Inferior parietal cortex (tissue), 1 donor: ENCODE data around the gene KCNJ12.

Experiments
- DNase-seq: peaks from one replicate; pipeline ENCODE4 v3.0.0-alpha.2; 2016; ENCODE audit errors: extremely low spot score

Gene KCNJ12

GRCh38 chr17:21368545-21369246 lies 7.5 kb upstream of the KCNJ12 start:
- DNase-seq, result no peak

DNA sequence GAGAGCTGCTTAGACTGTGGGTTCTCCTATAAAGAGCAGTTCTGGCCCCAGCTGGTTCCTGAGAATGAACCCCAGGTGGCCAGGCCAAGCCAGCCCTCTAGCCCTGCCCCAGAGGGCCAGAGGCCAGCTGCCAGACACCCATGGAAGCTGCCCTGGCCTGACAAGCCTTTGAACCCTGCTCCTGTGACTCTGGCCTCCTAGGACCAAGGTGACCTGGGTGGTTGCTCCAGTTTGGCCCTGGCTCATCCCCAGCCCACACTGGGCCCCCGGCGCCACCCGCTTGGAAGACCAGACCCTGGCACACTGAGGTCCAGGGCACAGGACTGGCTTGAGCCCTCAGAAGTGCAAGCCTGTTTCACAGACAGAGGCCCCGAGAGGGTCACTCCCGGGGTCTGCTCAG lies 6.8 kb upstream of the KCNJ12 start:
- no peak for DNase-seq

- DNase-seq, result no peak
Observed at GRCh38 chr17:21370430-21370829, 5.7 kb upstream of the KCNJ12 start.

DNA sequence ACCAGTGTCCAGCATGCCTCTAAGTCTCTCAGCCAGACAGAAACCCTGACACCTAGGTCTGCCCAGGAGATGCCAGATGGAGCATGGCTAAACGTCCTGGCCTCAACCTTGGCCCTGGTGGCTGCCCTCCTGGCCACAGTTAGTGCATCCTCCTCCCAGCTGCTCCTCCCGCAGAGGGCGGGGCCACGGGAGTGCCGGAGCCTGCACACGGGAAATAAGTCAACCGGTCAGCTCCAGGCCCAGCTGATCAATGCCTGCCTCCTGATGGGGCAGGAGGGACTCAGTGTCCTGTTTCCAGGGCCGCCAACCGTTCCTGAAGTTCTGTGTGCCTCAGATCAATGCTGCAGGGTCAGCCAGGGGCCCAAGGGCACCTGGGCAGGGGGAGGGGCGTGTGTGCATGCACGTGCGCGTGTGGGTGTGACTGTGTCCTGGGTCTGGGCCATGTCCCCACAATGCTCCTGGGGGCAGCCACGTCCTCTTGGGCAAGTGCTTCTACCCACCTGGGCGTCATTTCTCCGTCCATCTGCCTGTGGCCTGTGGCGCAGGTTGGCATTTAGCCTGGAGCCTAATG lies 4.6 kb upstream of the KCNJ12 start:
- DNase-seq, result no peak

GRCh38 chr17:21372256-21372954 lies 3.8 kb upstream of the KCNJ12 start:
- no peak for DNase-seq

DNA sequence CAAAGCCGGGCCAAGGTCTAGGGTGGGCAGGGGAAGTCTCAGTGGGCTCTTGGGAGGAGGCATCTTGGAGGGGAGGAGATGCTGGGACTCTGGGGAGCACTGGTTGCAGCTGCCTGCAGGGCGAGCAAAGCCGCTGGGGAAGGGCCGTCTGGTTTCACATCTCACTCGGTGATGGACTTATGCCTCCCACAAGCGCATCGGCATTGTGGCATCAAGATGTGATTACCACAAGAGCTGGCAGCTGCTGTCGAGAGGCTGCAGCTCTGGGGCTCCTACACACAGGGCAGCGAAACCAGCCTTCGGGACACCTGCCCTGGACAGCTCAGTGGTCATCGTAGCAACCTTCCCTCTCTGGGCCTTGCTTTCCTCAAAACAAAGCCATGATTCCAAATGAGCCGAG lies 3.1 kb upstream of the KCNJ12 start:
- DNase-seq, result no peak

- DNase-seq, result no peak
Observed at GRCh38 chr17:21373696-21374440, 2.3 kb upstream of the KCNJ12 start.

- DNase-seq, result no peak
Observed at GRCh38 chr17:21374441-21375161, 1.6 kb upstream of the KCNJ12 start.

- no peak for DNase-seq
Observed at GRCh38 chr17:21375162-21375560, 996 bp upstream of the KCNJ12 start.

GRCh38 chr17:21375757-21376080 lies 438 bp upstream of the KCNJ12 start:
- DNase-seq, result peak; percentile 7

DNA sequence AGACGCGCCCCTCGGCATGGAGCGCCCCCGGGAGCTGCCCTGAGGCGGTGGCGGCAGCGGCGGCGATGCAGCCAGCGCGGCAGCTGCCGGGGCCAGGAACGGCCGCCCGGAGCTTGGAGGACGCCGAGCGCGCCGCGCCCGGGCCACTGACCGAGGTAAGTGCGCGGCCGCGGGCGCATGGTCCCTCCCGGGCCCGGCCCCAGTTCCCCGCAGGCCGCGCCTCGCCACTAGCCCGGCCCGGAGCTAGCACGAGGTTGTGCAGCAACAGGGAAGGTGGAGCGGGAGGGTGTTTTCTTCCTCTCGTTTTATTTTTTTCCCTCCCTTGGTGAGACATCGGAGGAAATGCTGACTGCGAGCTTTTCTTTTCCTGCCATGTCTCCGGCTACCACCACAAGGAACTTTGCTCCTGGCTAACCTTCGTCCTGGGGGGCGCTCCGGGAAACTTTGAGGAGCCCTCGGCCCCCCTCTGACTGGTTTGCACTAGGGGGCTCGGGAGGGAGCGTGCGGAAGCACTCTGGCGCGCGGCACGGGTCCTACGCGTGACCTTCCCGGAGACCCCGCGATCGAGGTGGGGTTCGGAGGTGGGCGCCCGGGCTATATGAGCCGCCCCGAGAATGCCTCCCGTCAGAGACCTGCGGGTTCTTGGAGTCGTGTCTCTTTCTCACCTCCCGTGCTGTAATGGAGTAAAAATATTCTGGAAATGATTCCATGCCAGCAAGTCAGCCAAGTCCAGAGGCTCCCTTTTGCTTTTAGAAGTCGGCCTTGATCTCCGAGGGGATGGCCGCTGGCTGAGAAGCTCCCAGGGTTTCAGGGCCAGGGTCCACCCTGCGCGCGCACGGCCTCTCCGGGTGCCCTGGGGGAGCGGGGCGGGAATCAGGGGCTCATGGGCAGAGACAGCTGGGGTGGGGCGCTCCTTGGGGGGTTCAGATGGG lies 868 bp downstream of the KCNJ12 start:
- peak; percentile 5 for DNase-seq

DNA sequence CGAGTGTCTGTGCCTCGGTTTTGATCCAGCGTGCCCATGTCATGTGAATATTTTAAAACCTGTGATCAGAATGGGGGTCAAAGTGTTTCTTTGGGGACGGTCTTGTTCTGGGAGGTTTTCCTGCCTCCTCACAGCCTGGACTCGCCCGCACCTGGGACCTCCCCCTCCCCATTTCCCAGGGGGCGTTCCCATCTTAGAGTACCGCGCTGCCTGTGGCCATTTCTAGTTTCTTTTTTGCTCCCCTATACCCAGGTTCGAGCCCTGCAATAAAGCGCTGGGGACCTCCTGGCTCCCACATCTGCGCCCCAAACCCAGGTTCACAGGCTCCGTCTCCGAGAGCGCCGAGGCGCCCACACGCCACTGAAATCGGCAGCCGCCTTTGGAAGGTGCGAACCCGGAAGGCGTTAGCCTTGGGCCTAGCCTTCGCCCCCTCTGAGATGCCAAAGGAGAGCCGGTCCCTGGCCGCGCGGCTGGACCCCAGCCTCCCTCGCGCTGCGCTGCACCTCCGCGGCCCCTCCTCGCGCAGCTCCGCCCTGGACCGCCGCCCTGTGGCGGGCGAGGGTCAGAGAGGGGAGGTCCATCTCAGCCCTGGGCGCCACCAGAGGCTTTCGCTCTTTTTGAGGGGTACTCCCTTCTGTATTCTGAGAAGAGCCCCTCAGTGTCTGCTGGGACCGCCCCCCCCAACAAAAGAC lies 1.7 kb downstream of the KCNJ12 start:
- no peak for DNase-seq

- DNase-seq, result no peak
Observed at GRCh38 chr17:21378553-21378952, 2.4 kb downstream of the KCNJ12 start.

DNA sequence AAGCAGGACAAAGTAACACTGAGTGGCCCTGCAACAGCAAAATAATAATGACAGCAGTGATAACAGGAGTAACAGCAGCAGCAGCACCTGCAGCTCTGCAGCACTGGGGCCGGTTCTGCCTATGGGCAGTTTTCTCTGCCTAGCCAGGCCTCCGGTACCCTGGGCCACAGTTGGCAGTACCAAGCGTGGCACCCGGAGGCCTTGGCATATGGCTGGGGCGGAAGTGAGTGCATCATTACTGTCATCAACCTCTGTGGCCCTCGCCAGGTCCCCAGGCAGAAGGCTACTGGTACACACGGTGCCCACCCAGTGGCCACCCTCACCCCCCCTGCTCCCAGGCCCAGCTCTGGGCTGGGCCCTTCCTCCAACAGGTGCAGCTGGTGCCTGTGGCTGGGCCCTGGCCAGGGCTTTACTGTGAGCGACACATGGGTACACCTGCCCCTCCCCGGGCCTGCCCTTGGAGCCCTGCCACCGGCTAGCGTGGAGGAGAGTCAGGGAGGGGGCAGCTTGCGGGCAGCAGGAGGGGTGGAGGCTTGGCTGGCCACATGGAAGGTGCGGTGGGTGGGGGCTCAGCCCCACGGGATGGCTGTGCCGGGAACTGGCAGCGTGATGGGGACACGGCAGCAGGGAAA lies 3.0 kb downstream of the KCNJ12 start:
- DNase-seq, result no peak

DNA sequence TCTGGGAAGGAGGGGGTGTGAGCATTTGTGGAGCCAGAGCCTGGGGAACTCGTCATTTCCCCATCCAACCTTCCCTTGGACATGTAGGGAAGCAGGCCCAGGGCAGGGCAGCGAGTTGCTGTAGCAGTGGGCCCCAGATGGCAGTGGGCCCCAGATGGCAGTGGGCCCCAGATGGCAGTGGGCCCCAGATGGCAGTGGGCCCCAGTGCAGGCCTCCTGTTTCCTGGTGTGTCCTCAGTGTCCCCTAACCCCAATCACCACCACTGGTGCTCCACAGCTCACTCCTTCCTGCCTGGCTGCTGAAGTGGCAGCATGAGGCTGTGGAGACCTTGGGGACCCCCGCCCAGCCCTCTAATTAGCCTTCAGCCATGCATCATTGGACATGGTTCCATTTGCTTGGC lies 4.5 kb downstream of the KCNJ12 start:
- DNase-seq, result no peak

DNA sequence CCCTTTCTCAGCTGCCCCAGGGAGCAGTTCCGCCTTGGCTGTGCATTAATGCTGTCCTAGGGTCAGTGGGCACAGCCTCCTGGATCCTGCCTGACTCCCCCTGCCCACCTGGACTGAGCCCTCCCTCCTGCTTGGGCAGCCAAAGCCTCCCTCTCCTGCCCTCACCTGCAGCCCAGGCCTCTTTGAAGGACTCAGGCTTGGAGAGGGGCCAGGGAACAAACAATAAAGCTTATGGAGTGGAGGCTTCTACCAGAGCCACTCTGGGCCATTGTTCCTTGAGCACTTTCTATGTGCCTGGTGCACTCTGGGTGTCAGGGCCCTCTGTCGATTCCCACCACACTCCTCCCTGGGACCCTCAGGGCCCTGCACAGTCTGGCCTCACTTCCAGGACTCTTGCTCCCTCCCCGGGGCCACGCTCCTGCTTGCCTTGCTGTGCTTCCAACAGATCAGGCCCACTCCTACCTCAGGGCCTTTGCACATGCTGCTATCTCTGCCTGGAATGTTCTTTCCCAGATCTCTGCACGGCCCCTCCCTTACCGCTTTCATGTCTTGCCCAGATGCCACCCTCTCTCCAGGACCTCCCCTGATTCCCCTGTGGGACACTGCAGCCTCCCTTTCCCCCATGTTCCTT lies 5.0 kb downstream of the KCNJ12 start:
- no peak for DNase-seq

GRCh38 chr17:21382560-21383495 lies 6.7 kb downstream of the KCNJ12 start:
- no peak for DNase-seq

DNA sequence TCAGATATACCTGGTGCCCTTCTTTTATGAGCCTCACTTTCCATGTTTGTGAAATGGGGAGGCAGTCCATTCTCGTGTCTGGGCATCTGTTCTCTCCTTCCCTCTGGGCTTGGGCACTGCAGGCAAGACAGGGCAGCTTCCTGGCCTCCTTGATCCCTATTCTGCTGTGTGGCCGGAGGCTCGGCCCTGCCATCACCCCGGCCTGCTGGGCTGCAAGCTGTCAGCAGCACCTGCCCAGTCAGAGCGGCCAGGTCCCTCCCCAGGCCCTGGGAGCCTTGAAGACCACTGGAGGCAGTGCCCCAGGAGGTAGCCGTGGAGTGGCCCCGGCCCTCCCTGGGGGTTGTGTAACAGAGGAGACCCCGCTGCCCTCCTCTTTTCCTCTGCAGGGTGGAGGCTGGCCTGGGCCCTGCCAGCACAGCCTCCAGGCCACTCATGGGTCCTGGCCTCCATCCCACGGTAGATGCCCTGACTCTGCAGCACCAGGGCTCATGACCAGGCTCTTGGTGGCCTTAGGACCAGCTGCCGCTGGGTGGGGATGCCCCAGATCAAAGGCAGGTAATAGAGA lies 9.2 kb downstream of the KCNJ12 start:
- DNase-seq, result no peak
